OCI-LY3 (cell line): ENCODE measurements around the gene CTNNBL1.

Experiments used
- H2AFZ ChIP-seq: fragments of 200-600, 300-600 bp; shearing (Covaris generic); 2 replicates; pipeline ENCODE4 v1.6.0; 2014; ENCODE audit warnings: antibody characterized with exemption, low read depth, low read length
- H3K27ac ChIP-seq: fragments of 200-600, 300-600 bp; sonication (generic); 2 replicates; pipeline ENCODE4 v1.5.1; 2014; ENCODE audit warnings: mild to moderate bottlenecking, low read length, moderate library complexity, mixed read lengths
- H3K27me3 ChIP-seq: fragments of 200-600, 300-600 bp; sonication (generic); 2 replicates; pipeline ENCODE4 v1.6.1; 2014; ENCODE audit warnings: low read depth, low read length, mixed read lengths
- H3K36me3 ChIP-seq: fragments of 200-600, 300-600 bp; sonication (generic); replicated peaks from 2 replicates; pipeline ENCODE3; 2014; ENCODE audit warnings: low read depth, low read length, mixed read lengths
- H3K4me1 ChIP-seq: fragments of 300-600, 200-600 bp; sonication (generic); 2 replicates; pipeline ENCODE4 v1.6.1; 2014; ENCODE audit warnings: low read length, mixed read lengths
- H3K4me2 ChIP-seq: fragments of 200-600, 300-600 bp; sonication (generic); 2 replicates; pipeline ENCODE4 v1.6.1; 2014; ENCODE audit warnings: low read length, mixed read lengths
- H3K4me3 ChIP-seq: fragments of 300-600, 200-600 bp; sonication (generic); 2 replicates; pipeline ENCODE4 v1.5.1; 2014; ENCODE audit warnings: antibody characterized with exemption, mild to moderate bottlenecking, low read length, moderate library complexity
- H3K79me2 ChIP-seq: fragments of 300-600, 200-600 bp; shearing (Covaris generic); 2 replicates; pipeline ENCODE4 v1.6.1; 2014; ENCODE audit warnings: mild to moderate bottlenecking, low read length, mixed read lengths
- H3K9ac ChIP-seq: fragments of 300-600, 200-600 bp; shearing (Covaris generic); 2 replicates; pipeline ENCODE4 v1.6.0; 2014; ENCODE audit warnings: mild to moderate bottlenecking, low read length, moderate library complexity
- H3K9me3 ChIP-seq: fragments of 200-600, 300-600 bp; shearing (Covaris generic); 2 replicates; pipeline ENCODE4 v1.6.1; 2014; ENCODE audit warnings: low read length, mixed read lengths; ENCODE audit not compliant: insufficient read depth
- H4K20me1 ChIP-seq: fragments of 200-600, 300-600 bp; sonication (generic); 2 replicates; pipeline ENCODE4 v1.6.1; 2016; ENCODE audit warnings: low read length, mixed read lengths; ENCODE audit not compliant: insufficient read depth
- EZH2phosphoT487 ChIP-seq: fragments of 200-600 bp; shearing (Covaris generic); IDR thresholded peaks from 2 replicates; pipeline ENCODE4 v1.6.1; 2018; ENCODE audit warnings: antibody characterized with exemption, mixed run types, low read depth
- TF ChIP-seq, protein P1 (sequence below): fragments of 200-600, 300-600 bp; sonication (generic); IDR thresholded peaks from 2 replicates; pipeline ENCODE4 v1.5.1; 2014; ENCODE audit warnings: antibody characterized with exemption, low read length, low read depth

CTNNBL1 gene

DNA sequence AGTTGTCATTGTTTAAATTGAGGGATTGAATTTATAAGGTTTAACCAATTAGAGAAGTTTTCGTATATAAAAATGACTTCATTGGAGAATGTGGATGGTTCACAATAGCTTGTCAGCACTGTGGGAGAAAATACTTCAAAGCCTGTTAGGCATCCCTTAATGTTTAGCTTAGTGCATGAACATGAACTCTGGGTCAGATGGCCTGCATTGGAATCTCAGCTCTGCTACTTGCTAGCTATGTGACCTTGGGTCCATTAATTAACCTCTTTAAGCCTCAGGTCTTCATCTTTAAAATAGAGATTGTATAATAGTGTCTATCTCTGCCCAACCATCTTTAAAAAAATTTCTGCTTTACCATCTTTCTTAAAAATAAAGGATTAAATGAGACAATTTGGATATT is 11.1 kb downstream of the CTNNBL1 start:
- H3K9me3 ChIP-seq = no peaks in the 10 kb centered on the region
- H3K4me2 ChIP-seq = no peak overlapping the region
- H2AFZ ChIP-seq = no peak overlapping the region
- H3K27ac ChIP-seq = no peak overlapping the region
- TF ChIP-seq EZH2phosphoT487 = no peak
- TF ChIP-seq, protein P1, sequence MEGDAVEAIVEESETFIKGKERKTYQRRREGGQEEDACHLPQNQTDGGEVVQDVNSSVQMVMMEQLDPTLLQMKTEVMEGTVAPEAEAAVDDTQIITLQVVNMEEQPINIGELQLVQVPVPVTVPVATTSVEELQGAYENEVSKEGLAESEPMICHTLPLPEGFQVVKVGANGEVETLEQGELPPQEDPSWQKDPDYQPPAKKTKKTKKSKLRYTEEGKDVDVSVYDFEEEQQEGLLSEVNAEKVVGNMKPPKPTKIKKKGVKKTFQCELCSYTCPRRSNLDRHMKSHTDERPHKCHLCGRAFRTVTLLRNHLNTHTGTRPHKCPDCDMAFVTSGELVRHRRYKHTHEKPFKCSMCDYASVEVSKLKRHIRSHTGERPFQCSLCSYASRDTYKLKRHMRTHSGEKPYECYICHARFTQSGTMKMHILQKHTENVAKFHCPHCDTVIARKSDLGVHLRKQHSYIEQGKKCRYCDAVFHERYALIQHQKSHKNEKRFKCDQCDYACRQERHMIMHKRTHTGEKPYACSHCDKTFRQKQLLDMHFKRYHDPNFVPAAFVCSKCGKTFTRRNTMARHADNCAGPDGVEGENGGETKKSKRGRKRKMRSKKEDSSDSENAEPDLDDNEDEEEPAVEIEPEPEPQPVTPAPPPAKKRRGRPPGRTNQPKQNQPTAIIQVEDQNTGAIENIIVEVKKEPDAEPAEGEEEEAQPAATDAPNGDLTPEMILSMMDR = no peak
- H3K9ac ChIP-seq = no peak overlapping the region
- H4K20me1 ChIP-seq = peaks cover 79% of the 10 kb centered on the region
- H3K36me3 ChIP-seq = peaks cover 47% of the 10 kb centered on the region
- no peak overlapping the region for H3K4me3 ChIP-seq
- H3K79me2 ChIP-seq = peaks cover 98% of the 10 kb centered on the region
- no peaks in the 10 kb centered on the region for H3K27me3 ChIP-seq
- no peaks in the 10 kb centered on the region for H3K4me1 ChIP-seq

DNA sequence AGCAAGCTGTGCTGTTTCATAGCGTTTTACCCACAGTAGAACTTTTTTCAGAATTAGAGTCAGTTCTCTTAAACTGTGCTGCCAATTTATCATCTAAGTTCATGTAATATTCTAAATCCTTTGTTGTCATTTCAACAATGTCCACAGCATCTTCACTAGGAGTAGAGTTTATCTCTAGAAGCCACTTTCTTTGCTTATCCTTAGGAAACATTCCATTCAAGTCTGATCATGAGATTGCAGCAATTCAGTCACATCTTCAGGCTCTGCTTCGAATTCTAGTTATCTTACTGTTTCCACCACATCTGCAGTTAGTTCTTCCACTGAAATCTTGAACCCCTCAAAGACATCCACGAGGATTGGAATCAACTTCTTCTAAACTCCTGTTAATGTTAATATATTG is 12.5 kb downstream of the CTNNBL1 start:
- no peaks in the 10 kb centered on the region for H3K27me3 ChIP-seq
- no peak overlapping the region for H2AFZ ChIP-seq
- no peak overlapping the region for H3K4me3 ChIP-seq
- H3K36me3 ChIP-seq = peaks cover 49% of the 10 kb centered on the region
- peaks cover 84% of the 10 kb centered on the region for H4K20me1 ChIP-seq
- TF ChIP-seq, protein P1 = no peak
- TF ChIP-seq EZH2phosphoT487 = no peak
- H3K9me3 ChIP-seq = no peaks in the 10 kb centered on the region
- H3K4me2 ChIP-seq = no peak overlapping the region
- no peak overlapping the region for H3K9ac ChIP-seq
- no peak overlapping the region for H3K27ac ChIP-seq
- H3K4me1 ChIP-seq = no peaks in the 10 kb centered on the region
- peaks cover 99% of the 10 kb centered on the region for H3K79me2 ChIP-seq

DNA sequence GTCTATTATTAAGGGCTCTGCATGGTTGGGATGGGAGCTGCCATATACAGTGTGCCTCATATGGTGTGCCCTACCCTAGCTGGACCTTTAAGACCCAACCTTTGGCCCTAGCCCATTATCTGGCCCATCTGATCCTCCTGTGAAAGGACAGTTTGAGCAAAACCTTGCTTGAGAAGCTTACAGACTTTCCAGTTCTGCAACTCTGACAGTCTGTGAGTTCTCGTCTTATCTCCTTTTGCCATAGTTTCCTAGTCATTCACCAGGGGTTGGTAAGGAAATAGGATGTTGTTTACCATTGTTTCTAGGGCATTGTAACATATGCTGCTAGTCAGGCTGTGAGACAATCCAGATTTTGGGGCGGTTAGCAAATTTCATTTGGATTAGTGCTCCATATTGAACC is 17.2 kb downstream of the CTNNBL1 start:
- Histone ChIP-seq H3K4me3 (no peak overlapping the region), H4K20me1 (peaks cover 96% of the 10 kb centered on the region), H3K79me2 (peaks cover 98% of the 10 kb centered on the region), H3K27me3 (no peaks in the 10 kb centered on the region), H3K4me1 (no peaks in the 10 kb centered on the region), H3K9ac (no peak overlapping the region), H3K9me3 (no peaks in the 10 kb centered on the region), H2AFZ (no peak overlapping the region), H3K27ac (no peak overlapping the region), H3K4me2 (no peak overlapping the region), H3K36me3 (peaks cover 59% of the 10 kb centered on the region)
- TF ChIP-seq, protein P1 = no peak
- no peak for TF ChIP-seq EZH2phosphoT487

DNA sequence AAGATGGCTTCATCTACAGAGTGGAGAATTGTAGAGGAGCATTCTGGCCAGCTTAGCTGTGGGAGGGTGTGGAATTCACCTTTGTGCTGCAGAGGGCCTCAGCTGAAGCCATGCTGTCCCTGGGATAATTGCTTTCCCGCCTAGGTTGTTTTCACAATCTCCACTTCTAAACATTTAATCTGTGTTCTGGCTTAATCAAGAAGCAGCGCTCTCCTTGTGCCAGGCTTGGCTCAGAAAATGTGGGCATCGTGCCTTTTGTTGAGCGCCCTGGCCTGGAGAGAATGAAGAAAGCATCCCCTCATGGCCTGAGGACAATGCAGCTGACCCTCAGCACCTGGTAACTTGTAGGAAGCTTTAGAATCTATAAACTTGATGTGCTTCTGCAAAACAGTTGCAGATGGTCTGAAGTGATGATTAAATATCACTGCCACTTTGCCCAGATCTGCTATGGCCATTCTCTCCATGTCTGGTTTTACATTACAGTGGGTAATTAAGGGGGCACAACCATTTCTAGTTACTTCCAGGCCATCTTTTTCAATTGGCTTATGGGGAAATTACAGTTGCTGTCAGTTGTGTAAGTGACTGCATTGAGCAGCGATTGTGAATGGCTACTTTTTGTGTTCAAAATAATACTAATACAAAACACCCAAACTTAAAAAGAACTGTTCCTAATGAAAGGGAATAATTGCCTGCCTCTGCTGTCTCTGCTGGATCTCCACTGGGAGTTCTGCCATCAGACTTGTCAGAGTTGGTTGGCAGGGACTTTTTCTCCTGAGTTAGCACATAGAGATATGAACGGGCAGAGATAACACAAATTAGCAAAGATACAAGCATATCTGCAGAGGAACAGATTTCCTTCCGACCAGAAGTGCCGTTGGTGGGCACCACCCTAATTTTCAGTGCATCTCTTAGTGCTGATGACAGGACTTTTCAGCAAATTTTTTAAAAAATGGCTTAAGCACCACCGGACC is 18.4 kb downstream of the CTNNBL1 start:
- no peaks in the 10 kb centered on the region for H3K4me1 ChIP-seq
- H3K9me3 ChIP-seq = no peaks in the 10 kb centered on the region
- H3K36me3 ChIP-seq = peaks cover 62% of the 10 kb centered on the region
- no peak overlapping the region for H2AFZ ChIP-seq
- TF ChIP-seq, protein P1 = no peak
- TF ChIP-seq EZH2phosphoT487 = no peak
- H3K4me2 ChIP-seq = no peak overlapping the region
- H3K4me3 ChIP-seq = no peak overlapping the region
- no peak overlapping the region for H3K27ac ChIP-seq
- H3K79me2 ChIP-seq = peaks cover 97% of the 10 kb centered on the region
- no peak overlapping the region for H3K9ac ChIP-seq
- H4K20me1 ChIP-seq = peaks cover 98% of the 10 kb centered on the region
- no peaks in the 10 kb centered on the region for H3K27me3 ChIP-seq
